Activated CD8-positive, alpha-beta memory T cell treated with anti-CD3 and anti-CD28 coated beads for 4 hours (primary cell): ENCODE data around the gene DTD1.
"Not testable (repeated sequence)": the region's sequence is repeated elsewhere in the genome, so short reads cannot be mapped to it uniquely, and the experiment has no call there.

ENCODE experiments used
- DNase-seq, 2 donors: peaks; one replicate each; pipeline ENCODE4 v3.0.0-alpha.2; 2020; ENCODE audit warnings: low read depth in 2 of 2

The DTD1 gene

DNA sequence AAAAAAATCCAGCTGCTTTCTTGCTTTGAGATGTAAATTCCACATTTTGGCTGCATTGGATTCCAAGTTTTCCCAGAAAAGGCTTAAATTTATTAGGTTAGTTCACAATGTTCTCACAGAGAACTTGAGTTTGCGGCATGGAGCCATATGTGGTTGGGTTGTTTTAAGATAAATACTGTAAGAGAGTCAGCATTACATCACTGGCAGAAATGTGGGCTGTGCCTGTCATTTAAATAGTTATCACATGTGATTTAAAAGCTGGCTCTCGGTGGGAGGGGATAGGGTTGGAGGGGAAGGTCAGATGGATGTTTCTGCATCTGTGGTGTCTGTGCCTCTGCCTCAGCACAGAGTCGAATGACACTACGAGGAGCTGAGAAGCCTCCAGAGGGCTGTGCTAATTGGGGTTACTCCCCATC is 151.9 kb downstream of the DTD1 start:
- DNase-seq = no peak

DNA sequence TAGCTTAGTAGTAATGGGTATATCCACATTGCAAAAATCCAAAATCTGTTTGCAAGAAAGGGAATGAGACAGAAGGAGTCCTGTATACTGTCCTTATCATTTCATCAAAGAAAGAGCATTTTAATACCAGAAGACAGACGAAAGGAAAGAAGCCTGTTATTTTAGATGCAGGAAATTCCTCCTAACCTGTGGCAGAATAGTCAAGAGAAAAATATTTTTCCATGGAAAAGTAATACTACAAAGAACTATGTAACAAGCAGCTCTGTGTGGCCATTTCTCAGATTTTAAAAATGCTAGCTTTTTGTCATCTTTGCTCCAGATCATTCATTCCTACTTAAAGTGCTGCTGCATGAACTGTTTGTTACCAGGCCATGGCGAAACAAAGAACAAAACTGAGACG is 152.9 kb downstream of the DTD1 start:
- DNase-seq = no peak

DNA sequence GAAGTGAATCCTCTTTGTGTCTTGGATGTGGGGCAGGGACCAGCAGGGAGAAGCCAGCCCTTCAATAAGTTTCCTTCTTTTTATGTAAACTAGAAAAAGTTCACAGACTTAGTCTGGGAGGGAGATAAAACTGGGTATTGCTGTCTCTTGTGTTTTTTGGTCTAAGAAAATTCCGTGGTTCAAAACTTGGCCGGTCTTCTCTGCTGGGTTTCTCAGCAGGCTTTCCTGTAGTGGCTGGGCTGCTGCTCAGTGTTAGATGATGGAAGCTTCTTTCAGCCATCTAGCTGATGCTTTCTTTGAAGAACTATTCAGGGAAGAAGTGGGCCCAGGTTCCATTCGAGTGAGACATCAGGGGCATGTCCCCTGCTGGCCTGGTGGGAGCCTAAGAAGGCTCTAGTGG is 155.0 kb downstream of the DTD1 start:
- no peak for DNase-seq

DNA sequence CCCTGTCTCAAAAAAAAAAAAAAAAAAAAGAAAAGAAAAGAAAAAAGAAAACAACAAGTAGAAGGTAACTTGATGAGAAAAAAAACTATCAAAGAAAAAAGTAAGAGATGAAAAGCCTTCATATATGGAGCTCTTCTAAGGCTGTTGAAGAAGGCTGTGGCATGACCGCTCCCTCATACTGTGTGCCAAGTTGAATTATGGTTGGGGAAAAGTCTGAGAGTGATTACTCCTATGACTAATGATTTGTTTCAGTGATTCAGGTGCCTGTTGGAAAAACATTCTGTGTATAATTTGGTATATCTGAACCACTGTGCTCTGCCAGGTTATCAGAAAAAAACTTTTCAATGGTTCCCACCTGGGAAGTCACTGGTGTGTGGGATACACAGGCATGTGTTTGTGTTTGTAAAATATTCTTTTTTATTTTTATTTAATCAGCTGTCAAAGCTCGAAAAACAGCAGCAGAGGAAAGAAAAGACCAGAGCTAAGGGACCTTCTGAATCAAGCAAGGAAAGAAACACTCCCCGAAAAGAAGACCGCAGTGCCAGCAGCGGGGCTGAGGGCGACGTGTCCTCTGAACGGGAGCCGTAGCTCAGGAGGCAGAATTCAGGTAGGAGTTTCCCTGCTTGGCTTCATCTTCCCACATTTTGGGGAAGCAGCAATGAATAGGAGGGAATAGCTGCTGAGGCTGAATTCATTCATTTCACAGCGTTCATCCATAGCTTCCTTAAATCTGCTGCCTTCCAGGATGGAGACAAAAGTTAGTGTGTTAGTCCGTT is 156.0 kb downstream of the DTD1 start:
- no peak for DNase-seq

DNA sequence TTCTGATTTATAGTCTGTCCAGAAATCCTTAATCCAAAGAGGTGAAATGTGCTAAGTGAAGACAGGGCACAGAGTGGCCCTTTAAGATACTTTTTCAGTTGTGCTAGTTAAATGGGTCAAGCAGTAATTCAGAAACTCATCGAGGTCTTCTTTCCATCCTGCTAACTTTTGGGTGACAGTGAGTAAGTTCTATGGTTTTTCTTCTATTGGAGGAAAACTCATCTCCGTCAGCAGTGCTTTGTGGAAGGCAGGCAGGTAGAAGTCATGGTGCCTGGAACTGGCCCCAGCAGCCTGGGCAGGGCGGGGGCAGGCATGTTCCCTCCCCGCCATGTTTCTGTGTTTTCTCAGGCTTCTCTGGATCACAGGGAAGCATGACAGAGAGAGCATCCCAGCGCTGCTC is 159.2 kb downstream of the DTD1 start:
- no peak for DNase-seq

DNA sequence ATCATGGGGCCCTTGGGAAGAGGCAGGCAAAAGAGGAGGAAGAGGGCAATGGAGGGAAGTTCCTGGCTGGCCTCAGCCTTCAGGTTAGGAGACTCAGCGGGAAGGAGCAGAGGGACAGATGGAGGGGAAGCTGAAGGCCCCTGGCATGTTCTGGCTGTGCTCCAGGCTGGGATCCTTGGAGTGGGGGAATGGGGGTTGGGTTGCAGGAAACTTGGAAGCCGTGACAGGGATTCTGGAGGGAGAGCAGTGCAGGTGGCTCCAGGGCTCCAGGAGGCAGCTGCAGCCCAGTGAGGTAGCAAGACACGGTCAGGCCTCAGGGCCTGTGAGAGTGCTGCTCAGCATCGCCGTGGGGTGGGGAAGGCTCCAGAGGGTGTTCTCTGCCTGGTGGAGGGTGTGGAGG is 161.1 kb downstream of the DTD1 start:
- DNase-seq = no peak

DNA sequence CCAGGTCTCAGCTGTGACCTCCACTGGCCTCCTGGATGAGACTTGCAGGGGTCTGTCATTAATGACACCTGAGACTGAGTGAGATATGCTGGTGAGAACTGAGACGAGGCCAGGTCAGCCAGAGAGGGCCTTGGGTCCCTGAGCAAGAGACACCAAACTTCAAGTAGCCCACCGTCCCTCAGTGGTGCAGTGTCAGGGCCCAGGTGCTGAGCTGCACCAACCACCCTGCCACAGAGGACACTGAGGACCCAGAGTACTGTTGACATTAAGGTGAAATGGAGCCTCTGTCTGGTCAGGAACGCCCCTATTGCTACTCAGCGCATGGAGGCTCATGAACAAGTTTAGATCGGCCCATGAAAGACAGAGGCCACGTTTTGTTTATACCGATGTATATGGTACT is 161.7 kb downstream of the DTD1 start:
- no peak for DNase-seq

DNA sequence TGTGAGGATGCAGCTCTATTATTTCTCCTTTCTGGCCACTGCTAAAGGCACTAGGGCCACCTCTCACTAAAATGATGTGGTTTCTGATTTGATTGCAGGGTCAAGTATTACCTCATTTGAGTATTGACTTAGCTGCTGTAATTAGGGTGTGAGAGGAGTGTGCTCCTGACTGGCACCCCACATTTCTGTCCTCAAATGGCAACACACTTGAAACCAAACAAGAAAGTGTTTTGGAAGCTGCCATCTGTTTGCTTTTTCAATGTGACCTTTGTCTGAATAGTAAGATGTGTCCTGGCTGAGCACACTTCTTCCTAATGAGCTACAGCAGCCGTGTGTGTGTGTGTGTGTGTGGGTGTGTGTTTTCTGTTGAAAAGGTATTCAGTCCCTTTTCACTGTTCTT is 162.9 kb downstream of the DTD1 start:
- DNase-seq = no peak

DNA sequence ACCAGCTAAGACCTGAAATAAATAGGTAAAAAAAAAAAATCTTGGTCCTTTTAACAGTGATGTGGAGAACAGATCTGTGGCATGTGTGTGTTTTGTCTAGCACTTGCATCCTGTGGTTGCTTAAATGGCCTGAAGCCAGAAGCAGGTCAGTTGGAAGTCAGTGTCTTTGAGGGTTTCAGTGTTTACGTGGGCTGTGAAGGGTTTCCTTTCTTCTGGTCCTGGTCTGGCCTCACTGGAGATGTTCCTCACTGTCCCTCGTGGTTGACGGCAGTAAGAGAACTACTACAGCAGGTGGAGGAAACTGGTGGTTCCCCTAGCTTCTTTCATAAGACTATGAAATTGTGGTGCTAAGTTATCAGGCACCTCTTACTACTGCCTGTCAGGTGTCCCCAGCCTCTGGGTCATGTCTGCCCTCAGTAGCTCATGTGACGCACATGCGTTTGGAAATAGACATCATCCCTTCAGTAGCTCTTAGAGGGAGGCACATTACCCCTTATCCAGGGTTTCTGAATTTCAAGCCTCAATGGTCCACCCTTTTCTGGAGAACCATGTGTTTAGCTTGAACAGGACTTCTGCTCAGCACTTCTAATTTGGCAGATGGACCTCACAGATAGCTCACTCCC is 166.3 kb downstream of the DTD1 start:
- DNase-seq = no peak

DNA sequence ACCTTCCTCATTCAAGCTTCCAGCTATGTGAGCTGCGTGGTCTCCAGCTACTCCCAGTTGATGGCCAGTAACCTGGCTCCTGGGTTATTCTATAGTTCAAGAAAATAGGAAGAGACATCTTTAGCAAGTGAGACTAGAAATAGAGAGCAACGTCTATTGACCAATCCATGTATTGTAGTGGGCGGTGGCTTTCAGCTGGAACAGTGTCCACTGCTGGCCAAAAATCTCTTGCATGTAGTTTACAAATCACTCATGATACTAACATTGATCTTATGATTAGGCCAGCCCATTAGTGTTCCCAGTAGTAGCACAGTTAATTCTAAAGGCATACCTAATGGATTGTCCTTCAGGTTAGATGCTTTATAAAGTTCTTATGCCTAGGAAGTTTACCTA is 166.8 kb downstream of the DTD1 start:
- DNase-seq = no peak

DNA sequence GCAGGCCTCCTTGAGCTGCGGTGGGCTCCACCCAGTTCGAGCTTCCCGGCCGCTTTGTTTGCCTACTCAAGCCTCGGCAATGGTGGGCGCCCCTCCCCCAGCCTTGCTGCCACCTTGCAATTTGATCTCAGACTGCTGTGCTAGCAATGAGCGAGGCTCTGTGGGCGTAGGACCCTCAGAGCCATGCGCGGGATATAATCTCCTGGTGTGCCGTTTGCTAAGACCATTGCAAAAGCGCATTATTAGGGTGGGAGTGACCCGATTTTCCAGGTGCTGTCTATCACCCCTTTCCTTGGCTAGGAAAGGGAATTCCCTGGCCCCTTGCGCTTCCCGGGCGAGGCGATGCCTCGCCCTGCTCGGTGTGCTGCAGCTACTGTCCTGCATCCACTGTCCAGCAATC is 173.0 kb downstream of the DTD1 start:
- DNase-seq = not testable (repeated sequence)

DNA sequence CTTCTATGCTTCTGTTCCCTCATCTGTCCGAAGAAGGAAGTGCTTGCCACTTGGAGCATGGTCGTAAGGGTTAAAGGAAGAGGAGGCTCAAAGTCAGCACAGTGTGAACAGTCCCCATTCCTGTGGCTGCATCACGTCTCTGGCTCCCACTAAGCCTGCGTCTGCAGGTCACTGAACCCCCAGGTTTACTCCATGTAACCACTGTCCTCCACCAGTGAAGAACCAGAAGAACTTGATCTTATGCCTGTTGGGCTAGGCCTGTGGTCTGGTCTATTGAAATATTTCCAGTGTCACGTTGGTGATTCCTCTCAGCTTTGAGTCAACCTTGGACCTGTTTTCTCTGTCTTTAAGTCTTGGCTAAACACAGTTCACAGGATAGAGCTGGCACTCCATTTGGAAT is 179.8 kb downstream of the DTD1 start:
- DNase-seq = no peak

DNA sequence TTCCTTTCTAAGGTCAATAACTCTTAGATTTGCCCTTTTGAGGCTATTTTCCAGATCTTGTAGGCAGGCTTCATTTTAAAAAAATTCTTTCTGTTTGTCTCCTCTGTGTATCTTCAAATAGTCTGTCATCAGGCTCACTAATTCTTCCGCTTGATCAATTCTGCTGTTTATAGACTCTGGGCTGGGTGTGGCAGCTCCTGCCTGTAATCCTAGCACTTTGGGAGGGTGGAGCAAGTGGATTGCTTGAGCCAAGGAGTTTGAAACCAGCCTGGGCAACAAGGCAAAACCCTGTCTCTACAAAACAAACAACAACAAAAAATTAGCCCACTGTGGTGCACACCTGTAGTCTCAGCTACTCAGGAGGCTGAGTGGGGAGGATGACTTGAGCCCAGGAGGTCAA is 185.7 kb downstream of the DTD1 start:
- DNase-seq = no peak

DNA sequence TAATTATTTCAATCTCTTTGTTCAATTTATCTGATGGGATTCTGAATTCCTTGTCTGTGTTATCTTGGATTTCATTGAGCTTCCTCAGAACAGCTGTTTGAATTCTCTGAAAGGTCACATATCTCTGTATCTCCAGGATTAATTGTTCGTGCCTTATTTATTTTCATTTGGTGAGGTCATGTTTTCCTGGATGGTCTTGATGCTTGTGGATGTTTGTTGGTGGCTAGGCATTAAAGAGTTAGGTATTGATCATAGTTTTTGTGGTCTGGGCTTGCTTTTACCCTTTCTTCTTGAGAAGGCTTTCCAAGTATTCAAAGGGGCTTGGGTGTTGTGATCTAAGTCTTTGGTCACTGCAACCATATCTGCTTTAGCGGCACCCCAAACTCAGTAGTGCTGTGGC is 186.4 kb downstream of the DTD1 start:
- no peak for DNase-seq

DNA sequence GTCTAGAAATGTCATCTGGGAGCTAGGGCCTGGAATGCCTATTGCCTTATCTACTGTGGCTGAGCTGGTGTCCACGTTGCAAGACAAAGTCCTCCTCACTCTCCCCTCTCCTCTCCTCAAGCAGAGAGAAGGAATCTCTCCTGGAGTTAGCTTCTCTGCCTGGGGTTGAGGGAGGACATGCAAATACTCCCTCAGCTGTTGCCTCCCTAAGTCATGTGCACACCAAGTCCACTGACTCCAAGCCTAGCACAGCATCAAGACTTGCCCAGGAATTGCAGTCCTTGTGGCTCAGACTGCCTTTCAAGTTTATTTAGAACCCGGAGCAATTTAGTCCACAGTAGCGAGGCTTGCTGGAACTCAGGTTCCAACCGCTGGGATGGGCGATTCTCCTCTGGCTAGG is 187.8 kb downstream of the DTD1 start:
- no peak for DNase-seq

DNA sequence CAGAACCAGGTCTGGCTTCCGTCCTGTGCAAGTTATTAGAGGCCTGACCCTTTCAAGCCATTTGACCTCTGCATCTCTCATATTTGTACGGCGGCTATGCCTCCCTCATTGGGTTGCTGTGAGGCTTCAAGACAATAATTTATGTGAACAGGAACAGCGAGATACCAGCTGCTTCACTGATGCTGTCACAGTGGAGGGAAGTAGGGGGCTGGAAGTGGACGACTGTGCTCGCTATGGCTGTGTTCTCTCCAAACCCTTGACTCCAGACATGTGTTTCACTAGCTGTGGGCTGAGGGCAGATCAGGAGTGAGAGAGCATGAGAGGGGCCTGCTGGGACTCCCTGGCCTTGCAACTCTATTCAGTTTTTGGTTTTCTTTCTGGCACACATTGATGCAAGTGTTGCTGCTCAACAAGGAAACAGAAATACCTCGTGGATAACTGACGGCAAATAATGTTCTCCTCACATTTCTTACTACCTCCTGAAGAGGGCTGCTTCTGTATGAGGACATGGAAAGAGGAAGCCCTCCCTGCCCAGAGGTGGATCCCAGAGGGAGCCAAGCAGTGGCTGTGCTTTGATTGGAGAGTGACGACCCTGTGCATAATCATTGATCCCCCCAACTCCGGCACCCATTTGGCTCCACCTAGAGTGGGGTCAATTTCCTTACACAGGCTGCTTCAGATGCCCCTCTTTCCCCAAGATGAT is 191.0 kb downstream of the DTD1 start:
- no peak for DNase-seq

DNA sequence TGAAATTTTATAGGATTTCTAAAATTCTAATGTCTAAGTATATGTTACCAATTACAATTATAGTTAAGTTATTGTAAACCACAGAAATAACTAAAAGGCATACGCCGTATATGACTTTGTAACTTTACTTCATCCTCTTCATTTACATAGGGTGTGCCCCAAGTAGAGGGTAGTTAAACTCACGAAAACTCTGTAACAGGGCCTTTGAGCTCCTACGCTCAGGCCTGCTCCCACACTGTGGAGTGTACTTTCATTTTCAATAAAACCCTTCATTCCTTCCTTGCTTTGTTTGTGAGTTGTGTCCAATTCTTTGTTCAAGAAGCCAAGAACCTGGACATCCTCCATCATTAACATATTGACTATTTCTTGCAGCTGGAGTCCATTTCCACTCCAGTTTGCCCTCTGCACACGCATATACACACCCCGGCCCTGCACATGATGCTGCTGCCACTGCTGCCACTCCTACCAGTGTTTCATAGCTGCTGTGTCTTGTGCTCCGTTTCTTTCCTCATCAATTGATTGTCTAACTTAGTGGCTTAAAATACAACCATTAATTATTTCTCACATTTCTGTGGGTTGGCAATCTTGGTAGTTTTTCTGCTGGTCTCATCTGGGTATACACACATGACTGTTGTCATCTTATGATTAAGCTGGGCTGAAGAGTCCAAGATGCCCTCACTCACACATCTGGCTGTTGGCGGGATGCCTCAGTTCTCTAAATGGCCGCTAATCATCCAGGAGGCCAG is 192.7 kb downstream of the DTD1 start:
- no peak for DNase-seq

DNA sequence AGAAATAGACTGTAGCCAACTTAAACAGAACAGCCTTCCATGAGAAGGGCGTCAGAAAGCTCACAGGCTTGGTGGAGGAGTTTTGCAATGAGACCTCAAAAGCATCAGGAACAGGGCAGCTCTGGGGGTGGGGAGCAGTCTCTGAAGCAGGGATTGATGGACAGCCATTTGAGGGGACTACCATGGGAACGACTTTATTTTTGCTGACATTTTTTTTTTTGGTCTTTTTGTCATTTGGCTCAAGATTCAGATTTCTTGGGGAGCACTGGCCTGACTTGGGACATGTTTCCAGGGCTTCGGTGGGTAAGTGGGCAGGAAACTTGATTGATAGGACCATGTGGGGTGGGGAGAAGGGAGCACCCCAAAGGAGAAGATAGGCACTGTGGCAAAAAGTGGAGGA is 193.7 kb downstream of the DTD1 start:
- no peak for DNase-seq

DNA sequence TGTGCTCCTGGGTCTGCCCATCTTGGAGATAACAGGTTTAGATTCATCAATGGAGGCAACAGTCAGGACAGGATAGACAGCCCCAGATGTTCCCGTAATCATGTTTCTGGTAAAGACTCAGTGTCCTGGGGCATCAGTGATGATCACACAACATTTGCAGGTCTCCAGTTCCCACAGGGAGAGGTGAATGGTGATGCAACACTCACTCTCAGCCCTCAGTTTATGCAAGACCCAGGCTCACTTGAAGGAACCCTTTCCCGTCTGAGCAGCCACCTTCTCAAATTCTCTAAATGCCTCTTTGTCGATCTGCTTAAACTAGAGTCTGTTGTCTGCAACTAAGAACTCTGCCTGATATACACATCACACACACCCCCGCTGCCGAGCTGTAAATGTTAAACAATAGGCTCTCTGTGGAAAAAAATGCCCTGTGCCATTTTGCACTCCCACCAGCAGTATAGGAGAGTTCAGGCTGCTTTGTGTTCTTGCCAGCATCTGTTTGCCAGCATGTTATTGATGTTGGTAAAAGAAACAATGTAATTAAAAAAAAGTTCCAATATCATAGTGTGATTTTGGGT is 195.6 kb downstream of the DTD1 start:
- DNase-seq = no peak

DNA sequence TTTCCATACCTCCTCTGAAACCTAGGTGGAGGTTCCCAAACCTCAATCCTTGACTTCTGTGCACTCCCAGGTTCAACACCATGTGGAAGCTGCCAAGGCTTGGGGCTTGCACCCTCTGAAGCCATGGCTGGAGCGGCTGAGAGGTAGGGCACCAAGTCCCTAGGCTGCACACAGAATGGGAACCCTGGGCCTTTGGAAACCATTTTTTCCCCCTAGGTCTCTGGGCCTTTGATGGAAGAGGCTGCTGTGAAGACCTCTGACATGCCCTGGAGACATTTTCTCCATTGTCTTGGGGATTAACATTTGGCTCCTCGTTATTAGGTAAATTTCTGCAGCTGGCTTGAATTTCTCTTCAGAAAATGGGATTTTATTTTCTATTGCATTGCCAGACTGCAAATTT is 199.2 kb downstream of the DTD1 start:
- DNase-seq = not testable (repeated sequence)

DNA sequence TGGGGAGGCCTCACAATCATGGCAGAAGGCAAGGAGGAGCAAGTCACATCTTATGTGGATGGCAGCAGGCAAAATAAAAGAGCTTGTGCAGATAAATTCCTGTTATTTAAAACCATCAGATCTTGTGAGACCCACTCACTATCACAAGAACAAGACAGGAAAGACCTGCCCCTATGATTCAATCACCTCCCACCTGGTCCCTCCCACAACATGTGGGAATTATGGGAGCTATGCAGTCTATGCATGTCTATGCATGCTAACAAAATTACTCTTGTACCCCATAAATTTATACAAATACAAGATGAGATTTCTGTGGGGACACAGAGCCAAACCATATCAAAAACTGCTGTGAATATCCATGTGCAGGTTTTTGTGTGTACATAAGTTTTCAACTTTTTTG is 200.2 kb downstream of the DTD1 start:
- no peak for DNase-seq

DNA sequence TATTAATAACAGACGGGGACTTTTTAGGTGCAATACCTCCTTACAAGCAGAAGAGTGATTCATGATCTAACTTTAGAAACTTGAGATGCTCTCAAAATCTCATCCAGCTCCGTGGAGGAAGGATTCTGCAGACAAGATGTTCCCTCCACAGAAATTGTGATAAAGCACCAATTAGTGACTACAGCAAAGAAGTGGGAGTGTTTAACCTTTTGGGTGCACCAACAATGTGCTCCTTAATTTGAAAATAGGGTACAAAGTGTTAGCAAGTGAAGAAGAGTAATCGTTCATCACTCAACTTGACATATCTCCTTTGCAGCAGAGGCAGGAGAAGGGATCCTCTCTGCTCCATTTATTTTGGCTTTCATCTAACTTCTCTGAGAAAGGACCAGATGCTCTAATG is 202.9 kb downstream of the DTD1 start:
- no peak for DNase-seq
